MCF 10A (cell line): ENCODE measurements around the gene GPR107. TPM values are rescaled to one million over a fixed set of nuclear protein-coding genes. Genes with fewer than 3 reads are reported as not detected.
A peak's percentile ranks its signal among the peaks of the same experiment; 100 is the strongest.

Source experiments
- BruUV-seq: library from RNA; stranded (reverse); fragments of 400-500 nt; replicated peaks from 2 replicates; lab custom pipeline; 2021; lab: Mats Ljungman, UMichigan
- CTCF ChIA-PET: fragments of 300-600 bp; sonication (Branson Sonifier 250); formaldehyde crosslinking; extraction: SDS; loops from one replicate; lab custom pipeline; 2021; ENCODE audit warnings: antibody characterized with exemption, inconsistent platforms; lab: Yijun Ruan, JAX
- POLR2A ChIA-PET: fragments of 300-600, 350-650 bp; sonication (Branson Sonifier 250); formaldehyde crosslinking; extraction: SDS; loops from one replicate; lab custom pipeline; 2020; ENCODE audit warnings: antibody characterized with exemption, inconsistent platforms; lab: Yijun Ruan, JAX
- DNase-seq: peaks from one replicate; pipeline ENCODE4 v3.0.0-alpha.2; 2018; ENCODE audit not compliant: unreplicated experiment
- H3K27ac Mint-ChIP-seq: one replicate; pipeline ENCODE4 v1.8.0; 2022; ENCODE audit warnings: mild to moderate bottlenecking, low read depth, mixed read lengths; ENCODE audit not compliant: unreplicated experiment
- H3K27me3 Mint-ChIP-seq: one replicate; pipeline ENCODE4 v1.8.0; 2022; ENCODE audit warnings: mixed read lengths; ENCODE audit not compliant: insufficient read depth, unreplicated experiment
- H3K36me3 Mint-ChIP-seq: one replicate; pipeline ENCODE4 v1.8.0; 2022; ENCODE audit warnings: mild to moderate bottlenecking, moderate library complexity, mixed read lengths; ENCODE audit not compliant: insufficient read depth, unreplicated experiment
- H3K4me1 Mint-ChIP-seq: one replicate; pipeline ENCODE4 v1.8.0; 2022; ENCODE audit warnings: mixed read lengths; ENCODE audit not compliant: insufficient read depth, unreplicated experiment
- H3K4me3 Mint-ChIP-seq: one replicate; pipeline ENCODE4 v1.8.0; 2022; ENCODE audit warnings: mild to moderate bottlenecking, moderate library complexity, mixed read lengths; ENCODE audit not compliant: unreplicated experiment
- H3K9me3 Mint-ChIP-seq: one replicate; pipeline ENCODE4 v1.8.0; 2022; ENCODE audit warnings: mixed read lengths; ENCODE audit not compliant: unreplicated experiment
- intact Hi-C: fragments of 100-400 bp; cut with micrococcal nuclease; formaldehyde crosslinking; loops from 2 replicates; pipeline ENCODE4 v1.14.1; 2022
- total RNA-seq: library from RNA; stranded (reverse); gene quantifications from 2 replicates; pipeline ENCODE4 v1.2.3, GENCODE V29; 2022
- TF ChIP-seq, protein P1 (sequence below): fragments of 200-600 bp; IDR thresholded peaks from one replicate; pipeline ENCODE4 v1.8.0; 2022; ENCODE audit warnings: antibody characterized with exemption, mild to moderate bottlenecking; ENCODE audit not compliant: unreplicated experiment

Gene GPR107
- total RNA-seq, 1 experiment from 2014 or later: 32.9 TPM

DNA sequence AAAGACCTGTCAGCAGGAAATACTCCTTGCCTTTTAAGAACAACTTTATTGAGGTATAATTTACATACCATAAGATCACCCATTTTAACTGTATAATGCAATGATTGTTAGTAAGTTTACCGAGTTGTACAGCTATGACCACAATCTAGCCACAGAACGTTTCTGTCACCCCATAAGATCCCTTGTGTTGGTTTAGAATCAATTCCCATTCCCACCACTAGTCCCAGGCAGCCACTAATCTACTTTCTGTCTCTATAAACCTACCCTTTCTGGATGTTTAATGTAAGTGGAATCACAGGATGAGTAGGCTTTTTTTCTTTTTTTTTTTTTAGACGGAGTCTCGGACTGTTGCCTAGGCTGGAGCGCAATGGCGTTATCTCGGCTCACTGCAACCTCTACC, 4.4 kb downstream of the GPR107 start:
- no peaks in the 10 kb centered on the region for H3K4me1 Mint-ChIP-seq
- H3K4me3 Mint-ChIP-seq: no peak overlapping the region
- H3K9me3 Mint-ChIP-seq: no peaks in the 10 kb centered on the region
- no peak for DNase-seq
- POLR2A ChIA-PET: no interaction called here
- H3K27ac Mint-ChIP-seq: no peak overlapping the region
- H3K36me3 Mint-ChIP-seq: peaks cover 18% of the 10 kb centered on the region
- no TSS peak for BruUV-seq
- H3K27me3 Mint-ChIP-seq: no peaks in the 10 kb centered on the region
- CTCF ChIA-PET: interaction anchor here (1.6 to 1.7 kb wide), 2 partner anchors 9 to 19 kb away, joined by 4 to 5 read pairs; no protein-coding TSS in a partner anchor
- TF ChIP-seq, protein P1, sequence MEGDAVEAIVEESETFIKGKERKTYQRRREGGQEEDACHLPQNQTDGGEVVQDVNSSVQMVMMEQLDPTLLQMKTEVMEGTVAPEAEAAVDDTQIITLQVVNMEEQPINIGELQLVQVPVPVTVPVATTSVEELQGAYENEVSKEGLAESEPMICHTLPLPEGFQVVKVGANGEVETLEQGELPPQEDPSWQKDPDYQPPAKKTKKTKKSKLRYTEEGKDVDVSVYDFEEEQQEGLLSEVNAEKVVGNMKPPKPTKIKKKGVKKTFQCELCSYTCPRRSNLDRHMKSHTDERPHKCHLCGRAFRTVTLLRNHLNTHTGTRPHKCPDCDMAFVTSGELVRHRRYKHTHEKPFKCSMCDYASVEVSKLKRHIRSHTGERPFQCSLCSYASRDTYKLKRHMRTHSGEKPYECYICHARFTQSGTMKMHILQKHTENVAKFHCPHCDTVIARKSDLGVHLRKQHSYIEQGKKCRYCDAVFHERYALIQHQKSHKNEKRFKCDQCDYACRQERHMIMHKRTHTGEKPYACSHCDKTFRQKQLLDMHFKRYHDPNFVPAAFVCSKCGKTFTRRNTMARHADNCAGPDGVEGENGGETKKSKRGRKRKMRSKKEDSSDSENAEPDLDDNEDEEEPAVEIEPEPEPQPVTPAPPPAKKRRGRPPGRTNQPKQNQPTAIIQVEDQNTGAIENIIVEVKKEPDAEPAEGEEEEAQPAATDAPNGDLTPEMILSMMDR: peak; percentile 26
- intact Hi-C loops: no loop called here

DNA sequence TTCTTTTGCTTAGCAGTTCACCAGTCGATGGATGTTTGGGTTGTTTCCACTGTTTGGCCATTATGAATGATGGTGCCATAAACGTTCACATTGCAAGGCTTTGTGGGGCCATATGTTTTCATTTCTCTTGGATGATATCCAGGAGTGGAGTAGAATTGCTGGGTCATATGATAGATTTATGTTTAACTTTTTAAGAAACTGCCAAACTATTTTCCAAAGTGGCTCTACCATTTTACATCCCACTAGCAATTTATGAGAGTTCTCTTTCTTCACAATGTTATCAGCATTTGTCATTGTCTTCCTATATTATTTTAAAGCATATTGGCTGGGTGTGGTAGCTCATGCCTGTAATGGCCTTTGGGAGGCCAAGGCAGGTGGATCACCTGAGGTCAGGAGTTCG, 5.2 kb downstream of the GPR107 start:
- TF ChIP-seq, protein P1: no peak
- no peak overlapping the region for H3K27ac Mint-ChIP-seq
- H3K9me3 Mint-ChIP-seq: no peaks in the 10 kb centered on the region
- H3K27me3 Mint-ChIP-seq: no peaks in the 10 kb centered on the region
- DNase-seq: no peak
- H3K36me3 Mint-ChIP-seq: peaks cover 18% of the 10 kb centered on the region
- no peak overlapping the region for H3K4me3 Mint-ChIP-seq
- H3K4me1 Mint-ChIP-seq: no peaks in the 10 kb centered on the region
- no TSS peak for BruUV-seq
- ChIA-PET CTCF (interaction anchor here (0.5 to 1.7 kb wide), 8 partner anchors 8 to 549 kb away, joined by 3 to 5 read pairs (median 4); no protein-coding TSS in a partner anchor), POLR2A (interaction anchor here (0.7 kb wide), 1 partner anchor 12 kb away, joined by 6 read pairs; no protein-coding TSS in a partner anchor)
- intact Hi-C loops: no loop called here

DNA sequence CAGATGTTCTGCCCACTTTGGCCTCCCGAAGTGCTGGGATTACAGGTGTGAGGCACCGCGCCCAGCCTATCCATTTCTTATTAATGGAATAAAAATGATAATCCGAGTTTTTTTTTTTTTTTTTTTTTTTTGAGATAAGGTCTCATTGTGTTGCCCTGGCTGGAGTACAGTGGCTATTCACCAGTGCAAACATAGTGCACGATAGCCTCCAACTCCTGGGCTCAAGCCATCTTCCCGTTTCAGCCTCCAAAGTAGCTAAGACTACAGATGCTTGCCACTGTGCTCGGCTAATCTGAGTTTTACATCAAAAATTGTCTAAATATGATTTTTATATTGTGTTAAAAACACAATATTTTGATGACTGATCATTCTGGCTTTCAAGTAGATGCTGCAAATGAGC, 6.6 kb downstream of the GPR107 start:
- POLR2A ChIA-PET: interaction anchor here (1.1 kb wide), 1 partner anchor 42 kb away, joined by 3 read pairs; no protein-coding TSS in a partner anchor
- CTCF ChIA-PET: interaction anchor here (0.6 to 0.7 kb wide), 3 partner anchors 10 to 271 kb away, joined by 3 to 6 read pairs (median 4); no protein-coding TSS in a partner anchor
- no peak for DNase-seq
- intact Hi-C loops: no loop called here
- no peaks in the 10 kb centered on the region for H3K9me3 Mint-ChIP-seq
- TF ChIP-seq, protein P1: no peak
- no peak overlapping the region for H3K27ac Mint-ChIP-seq
- H3K4me3 Mint-ChIP-seq: no peak overlapping the region
- no TSS peak for BruUV-seq
- no peaks in the 10 kb centered on the region for H3K4me1 Mint-ChIP-seq
- no peaks in the 10 kb centered on the region for H3K27me3 Mint-ChIP-seq
- peaks cover 18% of the 10 kb centered on the region for H3K36me3 Mint-ChIP-seq

- peaks cover 18% of the 10 kb centered on the region for H3K36me3 Mint-ChIP-seq
- TF ChIP-seq, protein P1: no peak
- BruUV-seq: no TSS peak
- H3K4me1 Mint-ChIP-seq: no peaks in the 10 kb centered on the region
- H3K4me3 Mint-ChIP-seq: no peak overlapping the region
- H3K27ac Mint-ChIP-seq: no peak overlapping the region
- ChIA-PET POLR2A (interaction anchor here (0.6 kb wide), 1 partner anchor 8 kb away, joined by 6 read pairs; no protein-coding TSS in a partner anchor), CTCF (interaction anchor here (0.6 kb wide), 1 partner anchor 111 kb away, joined by 6 read pairs; no protein-coding TSS in a partner anchor)
- H3K9me3 Mint-ChIP-seq: no peaks in the 10 kb centered on the region
- intact Hi-C loops: no loop called here
- no peaks in the 10 kb centered on the region for H3K27me3 Mint-ChIP-seq
- no peak for DNase-seq
Observed at GRCh38 chr9:130062750-130063149, 9.0 kb downstream of the GPR107 start.
